Rectal smooth muscle tissue (tissue), 1 donor: Measurements from ENCODE around the gene FOXI1.

Experiments
- H3K27ac ChIP-seq: one replicate; pipeline ENCODE4 v1.7.0; 2013; ENCODE audit warnings: low read depth, low read length, inconsistent platforms
- H3K27me3 ChIP-seq: one replicate; pipeline ENCODE4 v1.7.0; 2013; ENCODE audit warnings: low read length; ENCODE audit not compliant: control insufficient read depth, insufficient read depth
- H3K36me3 ChIP-seq: one replicate; pipeline ENCODE4 v1.7.0; 2013; ENCODE audit warnings: low read length; ENCODE audit not compliant: control insufficient read depth, insufficient read depth
- H3K4me1 ChIP-seq: one replicate; pipeline ENCODE4 v1.7.0; 2013; ENCODE audit warnings: low read length; ENCODE audit not compliant: control insufficient read depth, insufficient read depth
- H3K4me3 ChIP-seq: one replicate; pipeline ENCODE4 v1.7.0; 2013; ENCODE audit warnings: low read length
- H3K9ac ChIP-seq: one replicate; pipeline ENCODE4 v1.7.0; 2013; ENCODE audit warnings: low read length

Gene FOXI1

GRCh38 chr5:170105642-170106611 is at the start of gene FOXI1:
FOXI1 (plus strand) TSS chr5:170105897; CDS start chr5:170105958, 61 bp downstream.
- Histone ChIP-seq H3K36me3 (no peaks in the 10 kb centered on the region), H3K4me1 (no peaks in the 10 kb centered on the region), H3K9ac (no peak within 1 kb of the TSS), H3K27me3 (no peaks in the 10 kb centered on the region), H3K27ac (no peak within 1 kb of the TSS), H3K4me3 (no peak within 1 kb of the TSS)

GRCh38 chr5:170056561-170057267 is 49.0 kb upstream of the FOXI1 start:
- no peaks in the 10 kb centered on the region for H3K36me3 ChIP-seq
- no peak overlapping the region for H3K4me3 ChIP-seq

GRCh38 chr5:170057311-170057710 is 48.4 kb upstream of the FOXI1 start:
- H3K4me3 ChIP-seq = no peak overlapping the region
- no peak overlapping the region for H3K9ac ChIP-seq
- H3K27ac ChIP-seq = no peak overlapping the region
- H3K36me3 ChIP-seq = no peaks in the 10 kb centered on the region
- no peaks in the 10 kb centered on the region for H3K4me1 ChIP-seq
- no peaks in the 10 kb centered on the region for H3K27me3 ChIP-seq

More at GRCh38 chr5:170056561-170057267, 49.0 kb upstream of the FOXI1 start:
- Histone ChIP-seq H3K27ac (no peak overlapping the region), H3K4me1 (no peaks in the 10 kb centered on the region), H3K27me3 (no peaks in the 10 kb centered on the region), H3K9ac (no peak overlapping the region)

GRCh38 chr5:170059221-170059620 is 46.5 kb upstream of the FOXI1 start:
- no peaks in the 10 kb centered on the region for H3K4me1 ChIP-seq
- no peak overlapping the region for H3K27ac ChIP-seq
- H3K4me3 ChIP-seq = no peak overlapping the region
- no peak overlapping the region for H3K9ac ChIP-seq
- H3K27me3 ChIP-seq = no peaks in the 10 kb centered on the region
- no peaks in the 10 kb centered on the region for H3K36me3 ChIP-seq

GRCh38 chr5:170067152-170067551 is 38.5 kb upstream of the FOXI1 start:
- no peak overlapping the region for H3K4me3 ChIP-seq
- H3K4me1 ChIP-seq = no peaks in the 10 kb centered on the region
- peaks cover 2% of the 10 kb centered on the region for H3K36me3 ChIP-seq
- no peak overlapping the region for H3K9ac ChIP-seq
- no peak overlapping the region for H3K27ac ChIP-seq
- no peaks in the 10 kb centered on the region for H3K27me3 ChIP-seq

- Histone ChIP-seq H3K27me3 (no peaks in the 10 kb centered on the region), H3K9ac (no peak overlapping the region), H3K4me1 (no peaks in the 10 kb centered on the region), H3K36me3 (peaks cover 2% of the 10 kb centered on the region), H3K4me3 (no peak overlapping the region), H3K27ac (no peak overlapping the region)
Measured at GRCh38 chr5:170067574-170068170, 38.0 kb upstream of the FOXI1 start.

- Histone ChIP-seq H3K36me3 (peaks cover 2% of the 10 kb centered on the region), H3K27ac (no peak overlapping the region), H3K27me3 (no peaks in the 10 kb centered on the region)
Measured at GRCh38 chr5:170069512-170069911, 36.2 kb upstream of the FOXI1 start.

GRCh38 chr5:170070556-170071412 is 34.9 kb upstream of the FOXI1 start:
- Histone ChIP-seq H3K9ac (no peak overlapping the region), H3K27ac (no peak overlapping the region), H3K36me3 (peaks cover 2% of the 10 kb centered on the region), H3K27me3 (no peaks in the 10 kb centered on the region), H3K4me3 (no peak overlapping the region), H3K4me1 (no peaks in the 10 kb centered on the region)

More at GRCh38 chr5:170069512-170069911, 36.2 kb upstream of the FOXI1 start:
- H3K4me1 ChIP-seq = no peaks in the 10 kb centered on the region
- H3K4me3 ChIP-seq = no peak overlapping the region
- no peak overlapping the region for H3K9ac ChIP-seq

- Histone ChIP-seq H3K4me3 (no peak overlapping the region), H3K27ac (no peak overlapping the region), H3K27me3 (no peaks in the 10 kb centered on the region), H3K9ac (no peak overlapping the region), H3K36me3 (peaks cover 2% of the 10 kb centered on the region), H3K4me1 (no peaks in the 10 kb centered on the region)
Measured at GRCh38 chr5:170071748-170072147, 33.9 kb upstream of the FOXI1 start.

- H3K27me3 ChIP-seq = no peaks in the 10 kb centered on the region
- no peak overlapping the region for H3K9ac ChIP-seq
- no peaks in the 10 kb centered on the region for H3K4me1 ChIP-seq
- H3K27ac ChIP-seq = no peak overlapping the region
- H3K36me3 ChIP-seq = no peaks in the 10 kb centered on the region
- H3K4me3 ChIP-seq = no peak overlapping the region
Measured at GRCh38 chr5:170075696-170076095, 30.0 kb upstream of the FOXI1 start.

GRCh38 chr5:170076211-170076610 is 29.5 kb upstream of the FOXI1 start:
- Histone ChIP-seq H3K27ac (no peak overlapping the region), H3K4me1 (no peaks in the 10 kb centered on the region), H3K36me3 (no peaks in the 10 kb centered on the region), H3K9ac (no peak overlapping the region), H3K27me3 (no peaks in the 10 kb centered on the region), H3K4me3 (no peak overlapping the region)
